Mucosa of rectum (tissue), 2 donors: ENCODE measurements around the gene NDUFS3.

ENCODE experiments used
- H3K27ac ChIP-seq, 2 donors: one replicate each; pipeline ENCODE4 v1.7.0; 2013; ENCODE audit warnings: inconsistent platforms in 2 of 2, low read depth in 2 of 2, low read length in 2 of 2
- H3K27me3 ChIP-seq, 2 donors: one replicate each; pipeline ENCODE4 v1.7.0; 2013; ENCODE audit warnings: low read length in 2 of 2; ENCODE audit not compliant: control insufficient read depth in 2 of 2, insufficient read depth in 2 of 2
- H3K36me3 ChIP-seq, 2 donors: one replicate each; pipeline ENCODE4 v1.7.0; 2013; ENCODE audit warnings: low read length in 2 of 2; ENCODE audit not compliant: control insufficient read depth in 2 of 2, insufficient read depth in 2 of 2
- H3K4me1 ChIP-seq, 2 donors: one replicate each; pipeline ENCODE4 v1.7.0; 2013; ENCODE audit warnings: low read length in 2 of 2, mild to moderate bottlenecking in 1 of 2; ENCODE audit not compliant: control insufficient read depth in 2 of 2, insufficient read depth in 2 of 2
- H3K4me3 ChIP-seq, 2 donors: one replicate each; pipeline ENCODE4 v1.7.0; 2013; ENCODE audit warnings: low read length in 2 of 2
- H3K9ac ChIP-seq, 2 donors: one replicate each; pipeline ENCODE4 v1.7.0; 2013; ENCODE audit warnings: low read length in 2 of 2, low read depth in 1 of 2, mild to moderate bottlenecking in 1 of 2
- H3K9me3 ChIP-seq, 2 donors: one replicate each; pipeline ENCODE4 v1.7.0; 2013; ENCODE audit warnings: low read length in 2 of 2; ENCODE audit not compliant: control insufficient read depth in 2 of 2
- donor health status: healthy.
- donor health status: Normal muscosa, but diverticular disease.

The NDUFS3 gene

GRCh38 chr11:47599902-47600301 lies 21.0 kb downstream of the NDUFS3 start:
- Histone ChIP-seq H3K36me3 (no peaks in the 10 kb centered on the region), H3K27me3 (peaks cover 0 to 6% of the 10 kb centered on the region in 2 donors), H3K27ac (no peak overlapping the region), H3K4me1 (no peaks in the 10 kb centered on the region), H3K4me3 (no peak overlapping the region), H3K9ac (no peak overlapping the region), H3K9me3 (no peaks in the 10 kb centered on the region)

GRCh38 chr11:47603295-47603694 lies 24.4 kb downstream of the NDUFS3 start:
- Histone ChIP-seq H3K27ac (no peak overlapping the region), H3K9ac (no peak overlapping the region), H3K4me1 (no peaks in the 10 kb centered on the region), H3K27me3 (no peaks in the 10 kb centered on the region), H3K9me3 (no peaks in the 10 kb centered on the region), H3K36me3 (no peaks in the 10 kb centered on the region), H3K4me3 (no peak overlapping the region)

- Histone ChIP-seq H3K27ac (no peak overlapping the region), H3K9ac (no peak overlapping the region), H3K36me3 (peaks cover 0 to 4% of the 10 kb centered on the region in 2 donors), H3K4me3 (no peak overlapping the region), H3K27me3 (no peaks in the 10 kb centered on the region), H3K9me3 (no peaks in the 10 kb centered on the region), H3K4me1 (no peaks in the 10 kb centered on the region)
These were observed 27.0 kb downstream of the NDUFS3 start for GRCh38 chr11:47605921-47606320.

DNA sequence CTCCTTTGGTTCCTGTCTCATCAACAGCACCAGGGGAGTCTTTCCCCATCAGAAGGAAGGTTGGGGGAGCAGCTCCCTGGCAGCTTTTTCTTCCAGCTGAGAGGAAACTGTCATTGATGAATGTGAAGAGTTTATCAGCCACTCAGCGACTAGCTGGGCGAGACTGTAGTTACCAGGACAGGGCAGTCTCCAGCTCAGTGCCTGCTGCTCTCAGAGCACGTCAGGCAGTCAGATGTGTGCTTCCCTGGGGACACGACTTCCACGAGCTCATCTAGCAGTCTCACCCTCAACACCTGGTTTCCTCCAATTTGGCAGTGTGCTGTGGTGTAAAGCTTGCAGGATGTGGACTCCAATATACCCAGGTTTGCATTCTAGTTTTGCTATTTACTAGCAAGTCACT lies 27.9 kb downstream of the NDUFS3 start:
- no peaks in the 10 kb centered on the region for H3K4me1 ChIP-seq
- H3K9me3 ChIP-seq = no peaks in the 10 kb centered on the region
- peaks cover 0 to 4% of the 10 kb centered on the region in 2 donors for H3K36me3 ChIP-seq
- H3K27ac ChIP-seq = no peak overlapping the region
- H3K9ac ChIP-seq = no peak overlapping the region
- H3K4me3 ChIP-seq = no peak overlapping the region
- no peaks in the 10 kb centered on the region for H3K27me3 ChIP-seq

DNA sequence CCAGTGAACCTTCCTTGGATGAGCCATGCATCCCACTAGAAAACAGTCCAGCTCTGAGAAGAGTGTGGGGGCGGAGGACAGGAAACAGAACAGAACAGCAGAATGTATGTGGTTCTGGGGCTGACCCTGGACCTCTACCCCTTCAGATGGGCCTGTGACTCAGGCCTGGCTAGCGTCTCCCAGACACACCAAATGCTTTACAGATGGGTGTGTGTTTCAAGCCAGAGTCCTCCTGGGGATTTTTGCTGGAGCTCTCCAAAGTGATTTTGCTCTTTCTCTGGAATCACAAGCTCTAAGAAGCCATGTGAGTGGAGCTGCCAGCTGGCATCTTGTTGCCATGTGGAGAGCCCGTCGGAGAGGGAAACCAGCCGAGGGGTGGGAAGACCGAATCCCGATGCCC lies 28.5 kb downstream of the NDUFS3 start:
- H3K9ac ChIP-seq = no peak overlapping the region
- H3K4me3 ChIP-seq = no peak overlapping the region
- H3K9me3 ChIP-seq = no peaks in the 10 kb centered on the region
- no peaks in the 10 kb centered on the region for H3K27me3 ChIP-seq
- H3K4me1 ChIP-seq = no peaks in the 10 kb centered on the region
- H3K27ac ChIP-seq = no peak overlapping the region
- peaks cover 0 to 4% of the 10 kb centered on the region in 2 donors for H3K36me3 ChIP-seq

DNA sequence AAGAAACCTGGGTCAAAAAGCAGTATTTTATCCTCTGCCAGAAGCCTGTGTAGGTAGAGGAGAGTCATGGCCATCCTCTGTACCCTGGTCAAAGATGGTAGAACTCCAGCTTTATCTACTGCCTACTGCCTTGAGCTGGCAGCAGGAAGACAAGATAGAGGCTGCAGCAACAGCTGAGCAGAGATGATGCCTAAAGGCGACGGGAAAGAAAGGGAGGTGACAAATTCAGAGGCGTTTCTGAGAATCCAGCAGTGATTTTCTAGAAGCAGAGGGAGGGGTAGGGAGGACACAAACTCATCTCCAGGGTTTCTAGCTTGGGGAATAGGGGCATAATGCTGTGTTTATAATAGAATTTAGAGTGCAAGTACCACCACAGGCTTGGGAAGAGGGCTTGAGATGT lies 30.8 kb downstream of the NDUFS3 start:
- Histone ChIP-seq H3K27ac (no peak overlapping the region), H3K9me3 (no peaks in the 10 kb centered on the region), H3K4me1 (no peaks in the 10 kb centered on the region)

GRCh38 chr11:47611348-47611794 lies 32.5 kb downstream of the NDUFS3 start:
- H3K27ac ChIP-seq = no peak overlapping the region

More for the DNA sequence above, 30.8 kb downstream of the NDUFS3 start:
- Histone ChIP-seq H3K9ac (no peak overlapping the region), H3K36me3 (peaks cover 0 to 4% of the 10 kb centered on the region in 2 donors), H3K27me3 (no peaks in the 10 kb centered on the region), H3K4me3 (no peak overlapping the region)

DNA sequence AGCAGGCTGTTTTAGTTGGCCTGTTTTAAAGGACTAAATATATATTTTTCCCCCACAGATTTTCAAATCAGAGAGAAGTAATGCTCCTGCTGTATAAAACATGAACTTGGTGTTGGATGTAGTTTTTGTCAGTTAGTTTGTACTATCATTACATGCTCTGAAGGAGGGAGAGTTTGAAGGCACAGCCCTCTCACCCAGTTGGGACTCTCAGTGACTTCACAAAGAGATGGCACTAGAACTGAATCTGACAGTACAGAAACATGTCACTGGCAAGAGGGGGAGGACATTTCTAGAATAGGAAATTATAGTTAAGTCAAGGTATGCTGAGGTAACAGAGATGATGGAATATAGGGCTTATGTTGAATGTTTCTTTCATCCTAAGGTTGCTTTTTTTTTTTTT lies 36.4 kb downstream of the NDUFS3 start:
- H3K4me1 ChIP-seq = no peaks in the 10 kb centered on the region
- H3K4me3 ChIP-seq = no peak overlapping the region
- H3K27me3 ChIP-seq = no peaks in the 10 kb centered on the region
- no peak overlapping the region for H3K9ac ChIP-seq
- H3K27ac ChIP-seq = no peak overlapping the region
- peaks cover 11 to 18% of the 10 kb centered on the region in 2 donors for H3K36me3 ChIP-seq
- H3K9me3 ChIP-seq = no peaks in the 10 kb centered on the region

More at GRCh38 chr11:47611348-47611794, 32.5 kb downstream of the NDUFS3 start:
- Histone ChIP-seq H3K9ac (no peak overlapping the region), H3K36me3 (peaks cover 0 to 4% of the 10 kb centered on the region in 2 donors), H3K9me3 (no peaks in the 10 kb centered on the region), H3K4me1 (no peaks in the 10 kb centered on the region), H3K27me3 (no peaks in the 10 kb centered on the region), H3K4me3 (no peak overlapping the region)

DNA sequence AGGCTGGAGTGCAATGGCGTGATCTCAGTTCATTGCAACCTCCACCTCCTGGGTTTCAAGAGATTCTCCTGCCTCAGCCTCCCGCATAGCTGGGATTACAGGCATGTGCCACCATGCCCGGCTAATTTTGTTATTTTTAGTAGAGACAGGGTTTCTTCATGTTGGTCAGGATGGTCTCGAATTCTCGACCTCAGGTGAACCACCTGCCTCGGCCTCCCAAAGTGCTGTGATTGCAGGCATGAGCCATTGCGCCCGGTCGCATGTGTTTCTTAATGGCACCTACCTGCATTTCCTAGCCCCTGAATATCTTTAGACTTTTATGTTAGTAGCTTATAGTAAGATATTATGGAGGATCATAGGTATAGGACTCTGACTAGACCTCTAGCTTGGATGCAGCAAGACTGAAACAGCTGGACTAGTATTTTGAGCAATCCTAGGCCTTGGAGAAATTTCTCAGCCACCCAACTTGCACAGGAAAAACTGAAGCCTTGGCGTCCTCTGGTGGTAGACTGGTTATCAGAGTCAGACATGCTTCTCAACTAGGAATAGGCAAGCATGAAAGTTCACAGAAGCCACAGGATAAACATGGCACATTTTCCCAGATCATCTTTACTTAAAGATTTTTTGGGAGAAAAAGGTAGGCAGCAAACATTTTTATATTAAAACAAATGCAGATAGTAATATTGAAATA lies 38.0 kb downstream of the NDUFS3 start:
- Histone ChIP-seq H3K36me3 (peaks cover 24 to 34% of the 10 kb centered on the region in 2 donors), H3K27me3 (no peaks in the 10 kb centered on the region), H3K4me1 (no peaks in the 10 kb centered on the region), H3K4me3 (no peak overlapping the region), H3K9ac (no peak overlapping the region), H3K27ac (no peak overlapping the region), H3K9me3 (no peaks in the 10 kb centered on the region)

- Histone ChIP-seq H3K27ac (no peak overlapping the region), H3K9ac (no peak overlapping the region), H3K9me3 (no peaks in the 10 kb centered on the region), H3K4me3 (no peak overlapping the region), H3K36me3 (peaks cover 29 to 39% of the 10 kb centered on the region in 2 donors), H3K27me3 (no peaks in the 10 kb centered on the region), H3K4me1 (no peaks in the 10 kb centered on the region)
These were observed 38.5 kb downstream of the NDUFS3 start for GRCh38 chr11:47617417-47617809.
